Measurements from ENCODE around the gene RAP1A. TPM values are rescaled to one million over a fixed set of nuclear protein-coding genes. Genes with fewer than 3 reads are reported as not detected.

Gene RAP1A
- total and polyA plus RNA-seq, 3 donors from 2014 or later = 20.8 to 42.8 (median 27.6) TPM

DNA sequence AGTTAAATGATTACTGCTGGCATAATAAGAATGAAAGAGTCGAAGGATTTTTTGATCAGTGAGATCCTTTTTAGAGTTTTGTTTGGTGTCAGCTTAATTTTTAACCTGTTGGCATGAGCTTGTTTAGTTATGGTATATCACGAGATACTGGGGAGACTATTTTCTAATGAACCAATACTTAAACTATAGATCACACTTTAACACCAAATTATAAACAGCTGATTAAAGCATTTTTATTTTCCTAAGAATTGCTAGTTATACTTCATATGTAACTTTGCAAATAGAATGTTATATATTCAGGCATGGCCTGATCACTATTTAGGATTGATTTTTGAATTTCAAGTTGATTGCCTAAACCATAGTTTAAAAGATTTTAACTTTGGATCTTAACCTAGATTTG, 142.1 kb downstream of the RAP1A start:
- no peaks in the 10 kb centered on the region for H3K9me3 ChIP-seq
- H3K27me3 ChIP-seq = no peaks in the 10 kb centered on the region
- DNase-seq = no peak
- no peaks in the 10 kb centered on the region for H3K36me3 ChIP-seq (ENCODE audit: low read depth, missing control alignments)
- TF ChIP-seq, protein P1, sequence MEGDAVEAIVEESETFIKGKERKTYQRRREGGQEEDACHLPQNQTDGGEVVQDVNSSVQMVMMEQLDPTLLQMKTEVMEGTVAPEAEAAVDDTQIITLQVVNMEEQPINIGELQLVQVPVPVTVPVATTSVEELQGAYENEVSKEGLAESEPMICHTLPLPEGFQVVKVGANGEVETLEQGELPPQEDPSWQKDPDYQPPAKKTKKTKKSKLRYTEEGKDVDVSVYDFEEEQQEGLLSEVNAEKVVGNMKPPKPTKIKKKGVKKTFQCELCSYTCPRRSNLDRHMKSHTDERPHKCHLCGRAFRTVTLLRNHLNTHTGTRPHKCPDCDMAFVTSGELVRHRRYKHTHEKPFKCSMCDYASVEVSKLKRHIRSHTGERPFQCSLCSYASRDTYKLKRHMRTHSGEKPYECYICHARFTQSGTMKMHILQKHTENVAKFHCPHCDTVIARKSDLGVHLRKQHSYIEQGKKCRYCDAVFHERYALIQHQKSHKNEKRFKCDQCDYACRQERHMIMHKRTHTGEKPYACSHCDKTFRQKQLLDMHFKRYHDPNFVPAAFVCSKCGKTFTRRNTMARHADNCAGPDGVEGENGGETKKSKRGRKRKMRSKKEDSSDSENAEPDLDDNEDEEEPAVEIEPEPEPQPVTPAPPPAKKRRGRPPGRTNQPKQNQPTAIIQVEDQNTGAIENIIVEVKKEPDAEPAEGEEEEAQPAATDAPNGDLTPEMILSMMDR (IDR thresholded peaks at IDR 0.05) = no peak
- TF ChIP-seq POLR2A (IDR thresholded peaks at IDR 0.05) = no peak
- H3K27ac ChIP-seq = no peak overlapping the region
- 95 to 98% methylated on average over 2 of the region's 2 CpGs for WGBS, 2 donors
- peaks cover 7% of the 10 kb centered on the region for H3K4me1 ChIP-seq
- H3K4me3 ChIP-seq = no peak overlapping the region
- intact Hi-C loops (cut with DNase I; ENCODE audit: low total_unique reads) = no loop called here

DNA sequence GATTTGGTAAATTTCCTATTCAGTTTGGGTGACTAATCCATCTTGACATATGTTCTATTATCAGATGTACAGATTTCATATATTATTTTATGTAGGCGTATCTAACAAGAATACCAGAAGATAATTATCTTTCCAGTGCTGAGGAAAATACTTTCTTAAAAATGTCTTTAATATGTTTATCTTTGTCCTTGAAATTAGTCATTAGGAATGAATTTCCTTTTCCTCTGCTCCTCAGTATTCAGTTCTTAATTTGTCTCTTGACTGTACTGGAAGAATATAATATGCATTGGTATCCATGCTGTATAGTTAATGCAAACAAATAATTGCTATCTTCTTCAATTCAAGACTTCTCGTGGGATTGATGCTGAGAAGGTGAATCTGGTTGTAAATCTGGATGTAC, 142.7 kb downstream of the RAP1A start:
- no peak overlapping the region for H3K27ac ChIP-seq
- intact Hi-C loops (cut with DNase I; ENCODE audit: low total_unique reads) = no loop called here
- WGBS, 2 donors = 90 to 91% methylated on average over 2 of the region's 2 CpGs
- no peaks in the 10 kb centered on the region for H3K9me3 ChIP-seq
- no peaks in the 10 kb centered on the region for H3K27me3 ChIP-seq
- H3K4me1 ChIP-seq = peaks cover under 1% of the 10 kb centered on the region
- no peak for DNase-seq
- TF ChIP-seq, protein P1 (IDR thresholded peaks at IDR 0.05) = no peak
- no peak for TF ChIP-seq POLR2A (IDR thresholded peaks at IDR 0.05)
- no peaks in the 10 kb centered on the region for H3K36me3 ChIP-seq (ENCODE audit: low read depth, missing control alignments)
- H3K4me3 ChIP-seq = no peak overlapping the region

Small RNA genes lying within 50 kb of the gene (small RNA-seq; reads per million reads assigned to genes)
- gene INKA2 (2.3 to 4.7 reads per million in 2 donors), gene RNU6-151P (0 reads per million in 2 donors)

Other genes starting within 250 kb of the RAP1A start
- 10 to 100 TPM in 1 of 2 donors, 1 to 10 TPM in 1; 6.8 to 19.4 TPM for gene OVGP1, start 192.1 kb upstream of the RAP1A start, total RNA-seq
- gene OVGP1, start 192.1 kb upstream of the RAP1A start, polyA plus RNA-seq (ENCODE audit: insufficient read depth, low read depth, low replicate concordance) = 9.3 TPM
- gene WDR77, start 170.5 kb upstream of the RAP1A start, total RNA-seq = 10 to 100 TPM; 32.6 to 33.8 TPM
- gene WDR77, start 170.5 kb upstream of the RAP1A start, polyA plus RNA-seq (ENCODE audit: insufficient read depth, low read depth, low replicate concordance) = 33.7 TPM
- 100 to 1,000 TPM; 183 to 188 TPM for gene ATP5PB, start 170.3 kb upstream of the RAP1A start, total RNA-seq
- 419 TPM for gene ATP5PB, start 170.3 kb upstream of the RAP1A start, polyA plus RNA-seq (ENCODE audit: insufficient read depth, low read depth, low replicate concordance)
- gene C1orf162, start 145.8 kb upstream of the RAP1A start, total RNA-seq = 1 to 10 TPM; 5.4 to 6.9 TPM
- gene C1orf162, start 145.8 kb upstream of the RAP1A start, polyA plus RNA-seq (ENCODE audit: insufficient read depth, low read depth, low replicate concordance) = 15.4 TPM
- gene ADORA3, start 116.2 kb upstream of the RAP1A start, total RNA-seq = 1 to 10 TPM; 2.8 to 3.8 TPM
- gene ADORA3, start 116.2 kb upstream of the RAP1A start, polyA plus RNA-seq (ENCODE audit: insufficient read depth, low read depth, low replicate concordance) = 2.5 TPM
- gene TMIGD3, start 116.2 kb upstream of the RAP1A start, total RNA-seq = 10 to 100 TPM; 27.6 to 63.6 TPM
- 148 TPM for gene TMIGD3, start 116.2 kb upstream of the RAP1A start, polyA plus RNA-seq (ENCODE audit: insufficient read depth, low read depth, low replicate concordance)
- gene INKA2, start 119.6 kb downstream of the RAP1A start, total RNA-seq = 1 to 10 TPM; 6.7 to 8.5 TPM
- gene INKA2, start 119.6 kb downstream of the RAP1A start, polyA plus RNA-seq (ENCODE audit: insufficient read depth, low read depth, low replicate concordance) = 8.3 TPM
- gene DDX20, start 136.1 kb downstream of the RAP1A start, total RNA-seq = 100 to 1,000 TPM in 1 of 2 donors, 10 to 100 TPM in 1; 86.3 to 168 TPM
- gene DDX20, start 136.1 kb downstream of the RAP1A start, polyA plus RNA-seq (ENCODE audit: insufficient read depth, low read depth, low replicate concordance) = 148 TPM

Data from testis (tissue), 3 donors.